ENCODE results near the gene DNAJA3. TPM values are rescaled to one million over a fixed set of nuclear protein-coding genes. Genes with fewer than 3 reads are reported as not detected.

Gene DNAJA3
- total and polyA plus RNA-seq, 9 of the 15 experiments (the other 6 are each of a cell fraction or from before 2014, with no cell fraction given), result 8.1 to 105 (median 79.0) TPM

- no peak for TF ChIP-seq STAT6 (CRISPR knock-in tag; IDR thresholded peaks at IDR 0.05)
- no peak for TF ChIP-seq MXD1 (CRISPR knock-in tag; IDR thresholded peaks at IDR 0.05; ENCODE audit: borderline replicate concordance, poor library complexity, severe bottlenecking)
- TF ChIP-seq ATF7 (IDR thresholded peaks at IDR 0.05), result peak; percentile 66
- no peak for TF ChIP-seq SPI1 (IDR thresholded peaks at IDR 0.05; ENCODE audit: borderline replicate concordance, low read depth, low read length)
- peak; percentile 88 for TF ChIP-seq ZFX (CRISPR knock-in tag; IDR thresholded peaks at IDR 0.05)
- TF ChIP-seq RERE (CRISPR knock-in tag; IDR thresholded peaks at IDR 0.05; ENCODE audit: borderline replicate concordance), result no peak
- peak; percentile 95; the same call in 1 of the 2 replicates for TF ChIP-seq POLR2AphosphoS2 (IDR thresholded peaks at IDR 0.05; ENCODE audit: low read length)
- peak; percentile 44; the same call in 1 of the 2 replicates for TF ChIP-seq HCFC1 (IDR thresholded peaks at IDR 0.05; ENCODE audit: low read depth, low read length)
- TF ChIP-seq PML (IDR thresholded peaks at IDR 0.05; ENCODE audit: low read length), result peak; percentile 70
- no peak for TF ChIP-seq THRB (CRISPR knock-in tag; conservative IDR thresholded peaks at IDR 0.05)
- peak; percentile 67 for TF ChIP-seq PHF8 (IDR thresholded peaks at IDR 0.05; ENCODE audit: borderline replicate concordance, low read length)
- TF ChIP-seq CREM (IDR thresholded peaks at IDR 0.05; ENCODE audit: low read depth), result 0 out of 2 replicates have a peak, but pooled peaks have one; percentile 32
- TF ChIP-seq CHD2 (IDR thresholded peaks at IDR 0.05; ENCODE audit: low read depth, low read length), result peak; percentile 97
- no peak for TF ChIP-seq U2AF2 (optimal IDR thresholded peaks at IDR 0.05; ENCODE audit: low read depth, low read length)
- TF ChIP-seq ZEB2 (IDR thresholded peaks at IDR 0.05), result peak; percentile 53
Measured at GRCh38 chr16:4433914-4434787, 8.5 kb downstream of the DNAJA3 start (continued).
